Liver (tissue), 3 donors: ENCODE results near the gene WBP2.

Experiments used
- EGR1 ChIP-seq, 2 donors: IDR thresholded peaks; 2 replicates each; pipeline ENCODE4 v1.6.1; 2016 to 2018; ENCODE audit warnings: antibody characterized with exemption in 2 of 2, low read depth in 2 of 2
- GABPA ChIP-seq, 2 donors: IDR thresholded peaks in 1 of 2; conservative IDR thresholded peaks in 1 of 2; 2 replicates each; pipeline ENCODE4 v1.6.1; 2016; ENCODE audit warnings: antibody characterized with exemption in 2 of 2, mild to moderate bottlenecking in 1 of 2, moderate library complexity in 1 of 2
- HNF4A ChIP-seq, 2 donors: conservative IDR thresholded peaks; 2 replicates each; pipeline ENCODE4 v1.6.1; 2016; ENCODE audit warnings: antibody characterized with exemption in 2 of 2, mild to moderate bottlenecking in 2 of 2
- JUND ChIP-seq, 2 donors: IDR thresholded peaks; 2 replicates each; pipeline ENCODE4 v1.6.1; 2016; ENCODE audit warnings: antibody characterized with exemption in 2 of 2
- RAD21 ChIP-seq, 2 donors: IDR thresholded peaks; 2 replicates each; pipeline ENCODE4 v1.6.1; 2016; ENCODE audit warnings: antibody characterized with exemption in 2 of 2, mild to moderate bottlenecking in 2 of 2
- TF ChIP-seq, protein P1 (sequence below): fragments of 150-350 bp; IDR thresholded peaks from 2 replicates; pipeline ENCODE4 v1.5.1; 2017; ENCODE audit warnings: improper control_type of control experiment, low read depth, low read length; ENCODE audit not compliant: missing input control
- TF ChIP-seq, protein P2 (sequence below): IDR thresholded peaks from 2 replicates; pipeline ENCODE4 v1.6.1; 2016; ENCODE audit warnings: antibody characterized with exemption
- TF ChIP-seq, protein P3 (sequence below): IDR thresholded peaks from 2 replicates; pipeline ENCODE4 v1.6.1; 2016; ENCODE audit warnings: antibody characterized with exemption, mild to moderate bottlenecking
- donor health status: healthy.
- donor health status: healthy.

DNA sequence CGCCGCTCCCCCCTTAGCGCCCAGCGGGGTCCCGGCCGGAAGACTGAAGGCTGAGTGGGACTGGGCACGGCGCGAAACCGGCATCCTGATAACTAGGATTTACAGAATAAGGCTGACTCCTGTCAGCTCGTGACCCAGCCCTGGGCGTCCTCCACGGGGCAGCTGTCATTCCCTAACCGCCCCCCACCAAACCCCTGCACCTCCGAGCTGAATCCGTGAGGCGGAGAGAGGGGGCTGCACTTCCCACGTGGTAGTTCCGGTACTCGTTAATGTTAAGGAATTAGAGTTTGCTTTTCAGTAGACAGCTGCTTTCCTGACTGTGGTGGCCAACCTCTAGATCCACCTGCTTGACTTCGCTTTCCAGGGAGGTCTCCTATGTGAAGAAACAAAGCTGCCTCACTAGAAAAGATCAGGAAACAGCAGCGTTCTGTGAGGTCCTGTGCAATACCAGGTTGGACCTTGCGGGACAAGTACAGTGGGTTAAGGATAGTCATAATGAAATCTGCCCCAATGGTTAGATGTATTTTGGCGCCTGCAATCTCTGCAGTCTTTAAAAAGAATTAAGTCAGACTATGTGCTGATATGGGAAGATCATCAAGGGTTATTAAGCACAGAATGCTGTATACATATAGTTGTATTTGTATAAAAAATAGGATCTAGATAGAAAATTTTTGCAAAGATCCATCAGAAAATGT, 1.1 kb upstream of the WBP2 start:
- TF ChIP-seq, protein P1, sequence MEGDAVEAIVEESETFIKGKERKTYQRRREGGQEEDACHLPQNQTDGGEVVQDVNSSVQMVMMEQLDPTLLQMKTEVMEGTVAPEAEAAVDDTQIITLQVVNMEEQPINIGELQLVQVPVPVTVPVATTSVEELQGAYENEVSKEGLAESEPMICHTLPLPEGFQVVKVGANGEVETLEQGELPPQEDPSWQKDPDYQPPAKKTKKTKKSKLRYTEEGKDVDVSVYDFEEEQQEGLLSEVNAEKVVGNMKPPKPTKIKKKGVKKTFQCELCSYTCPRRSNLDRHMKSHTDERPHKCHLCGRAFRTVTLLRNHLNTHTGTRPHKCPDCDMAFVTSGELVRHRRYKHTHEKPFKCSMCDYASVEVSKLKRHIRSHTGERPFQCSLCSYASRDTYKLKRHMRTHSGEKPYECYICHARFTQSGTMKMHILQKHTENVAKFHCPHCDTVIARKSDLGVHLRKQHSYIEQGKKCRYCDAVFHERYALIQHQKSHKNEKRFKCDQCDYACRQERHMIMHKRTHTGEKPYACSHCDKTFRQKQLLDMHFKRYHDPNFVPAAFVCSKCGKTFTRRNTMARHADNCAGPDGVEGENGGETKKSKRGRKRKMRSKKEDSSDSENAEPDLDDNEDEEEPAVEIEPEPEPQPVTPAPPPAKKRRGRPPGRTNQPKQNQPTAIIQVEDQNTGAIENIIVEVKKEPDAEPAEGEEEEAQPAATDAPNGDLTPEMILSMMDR, result no peak
- TF ChIP-seq RAD21 (IDR thresholded peaks at IDR 0.05), result peak in 1 of 2 donors; percentile 2
- no peak for TF ChIP-seq HNF4A (conservative IDR thresholded peaks at IDR 0.05)
- TF ChIP-seq, protein P2, sequence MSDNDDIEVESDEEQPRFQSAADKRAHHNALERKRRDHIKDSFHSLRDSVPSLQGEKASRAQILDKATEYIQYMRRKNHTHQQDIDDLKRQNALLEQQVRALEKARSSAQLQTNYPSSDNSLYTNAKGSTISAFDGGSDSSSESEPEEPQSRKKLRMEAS, result no peak
- TF ChIP-seq GABPA (IDR thresholded peaks at IDR 0.05 in 1 of 2, conservative IDR thresholded peaks at IDR 0.05 in 1 of 2), result no peak
- TF ChIP-seq JUND (IDR thresholded peaks at IDR 0.05), result no peak
- TF ChIP-seq EGR1 (IDR thresholded peaks at IDR 0.05; ENCODE audit: low read depth in 2 of 2), result no peak
- TF ChIP-seq, protein P3, sequence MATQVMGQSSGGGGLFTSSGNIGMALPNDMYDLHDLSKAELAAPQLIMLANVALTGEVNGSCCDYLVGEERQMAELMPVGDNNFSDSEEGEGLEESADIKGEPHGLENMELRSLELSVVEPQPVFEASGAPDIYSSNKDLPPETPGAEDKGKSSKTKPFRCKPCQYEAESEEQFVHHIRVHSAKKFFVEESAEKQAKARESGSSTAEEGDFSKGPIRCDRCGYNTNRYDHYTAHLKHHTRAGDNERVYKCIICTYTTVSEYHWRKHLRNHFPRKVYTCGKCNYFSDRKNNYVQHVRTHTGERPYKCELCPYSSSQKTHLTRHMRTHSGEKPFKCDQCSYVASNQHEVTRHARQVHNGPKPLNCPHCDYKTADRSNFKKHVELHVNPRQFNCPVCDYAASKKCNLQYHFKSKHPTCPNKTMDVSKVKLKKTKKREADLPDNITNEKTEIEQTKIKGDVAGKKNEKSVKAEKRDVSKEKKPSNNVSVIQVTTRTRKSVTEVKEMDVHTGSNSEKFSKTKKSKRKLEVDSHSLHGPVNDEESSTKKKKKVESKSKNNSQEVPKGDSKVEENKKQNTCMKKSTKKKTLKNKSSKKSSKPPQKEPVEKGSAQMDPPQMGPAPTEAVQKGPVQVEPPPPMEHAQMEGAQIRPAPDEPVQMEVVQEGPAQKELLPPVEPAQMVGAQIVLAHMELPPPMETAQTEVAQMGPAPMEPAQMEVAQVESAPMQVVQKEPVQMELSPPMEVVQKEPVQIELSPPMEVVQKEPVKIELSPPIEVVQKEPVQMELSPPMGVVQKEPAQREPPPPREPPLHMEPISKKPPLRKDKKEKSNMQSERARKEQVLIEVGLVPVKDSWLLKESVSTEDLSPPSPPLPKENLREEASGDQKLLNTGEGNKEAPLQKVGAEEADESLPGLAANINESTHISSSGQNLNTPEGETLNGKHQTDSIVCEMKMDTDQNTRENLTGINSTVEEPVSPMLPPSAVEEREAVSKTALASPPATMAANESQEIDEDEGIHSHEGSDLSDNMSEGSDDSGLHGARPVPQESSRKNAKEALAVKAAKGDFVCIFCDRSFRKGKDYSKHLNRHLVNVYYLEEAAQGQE, result no peak
